K562 (cell line): ENCODE measurements around the gene RHOC.

Experiments
- CUX1 ChIP-seq: fragments of 200-800 bp; sonication (Bioruptor generic); IDR thresholded peaks from 2 replicates; pipeline ENCODE4 v1.6.1; 2016; ENCODE audit warnings: missing genetic modification characterization, missing compliant biosample characterization
- NFE2L1 ChIP-seq: fragments of 450-650 bp; IDR thresholded peaks from 2 replicates; pipeline ENCODE4 v1.6.1; 2016; ENCODE audit warnings: missing genetic modification characterization, low read depth, mild to moderate bottlenecking, missing compliant biosample characterization, moderate library complexity, borderline replicate concordance

GRCh38 chr1:112678605-112679004 lies 28.3 kb downstream of the RHOC start:
- no peak for TF ChIP-seq CUX1 (CRISPR knock-in tag)
- TF ChIP-seq NFE2L1 (tag) = no peak
